Measurements from ENCODE around the gene DNAH5. TPM values are rescaled to one million over a fixed set of nuclear protein-coding genes. Genes with fewer than 3 reads are reported as not detected.
A peak's percentile ranks its signal among the peaks of the same experiment; 100 is the strongest.

DNAH5 gene
- total RNA-seq = 1 to 10 TPM in 1 of 4 donors, under 1 TPM in 3; 0.17 to 1.2 (median 0.63) TPM

- H3K36me3 ChIP-seq = no peaks in the 10 kb centered on the region
- intact Hi-C loops (cut with DNase I) = no loop called here
- H3K4me3 ChIP-seq = no peak within 1 kb of the TSS
- H3K27me3 ChIP-seq = no peaks in the 10 kb centered on the region
- TF ChIP-seq POLR2A (IDR thresholded peaks at IDR 0.05; ENCODE audit: low read depth) (no peak), POLR2AphosphoS5 (IDR thresholded peaks at IDR 0.05) (no peak), CTCF (IDR thresholded peaks at IDR 0.05) (no peak), EP300 (IDR thresholded peaks at IDR 0.05) (no peak)
- no peak for DNase-seq (ENCODE audit: extremely low spot score)
- no peaks in the 10 kb centered on the region for H3K9me3 ChIP-seq
- H3K27ac ChIP-seq (replicated peaks in 1 of 4) = no peak within 1 kb of the TSS
- WGBS = 63% methylated on average over 4 of the region's 4 CpGs
- no peaks in the 10 kb centered on the region for H3K4me1 ChIP-seq
Observed at GRCh38 chr5:13944560-13945199, at the start of gene DNAH5. DNAH5 (minus strand) TSS chr5:13944688; CDS start chr5:13944438, 250 bp downstream.

- no peaks in the 10 kb centered on the region for H3K27me3 ChIP-seq
- intact Hi-C loops (cut with DNase I) = no loop called here
- H3K4me3 ChIP-seq = no peak overlapping the region
- peak; percentile 86 for DNase-seq (ENCODE audit: extremely low spot score)
- H3K36me3 ChIP-seq = no peaks in the 10 kb centered on the region
- TF ChIP-seq POLR2AphosphoS5 (IDR thresholded peaks at IDR 0.05) = no peak
- no peak for TF ChIP-seq POLR2A (IDR thresholded peaks at IDR 0.05; ENCODE audit: low read depth)
- no peak for TF ChIP-seq CTCF (IDR thresholded peaks at IDR 0.05)
- no peak for TF ChIP-seq EP300 (IDR thresholded peaks at IDR 0.05)
- peaks cover 0 to 10% (median 0%) of the 10 kb centered on the region in 4 donors for H3K4me1 ChIP-seq
- H3K9me3 ChIP-seq = peaks cover 0 to 7% (median 6%) of the 10 kb centered on the region in 4 donors
- H3K27ac ChIP-seq (replicated peaks in 1 of 4) = no peak overlapping the region
- 69% methylated on average over 11 of the region's 11 CpGs for WGBS
Observed at GRCh38 chr5:13993926-13994325, 49.4 kb upstream of the DNAH5 start.

DNA sequence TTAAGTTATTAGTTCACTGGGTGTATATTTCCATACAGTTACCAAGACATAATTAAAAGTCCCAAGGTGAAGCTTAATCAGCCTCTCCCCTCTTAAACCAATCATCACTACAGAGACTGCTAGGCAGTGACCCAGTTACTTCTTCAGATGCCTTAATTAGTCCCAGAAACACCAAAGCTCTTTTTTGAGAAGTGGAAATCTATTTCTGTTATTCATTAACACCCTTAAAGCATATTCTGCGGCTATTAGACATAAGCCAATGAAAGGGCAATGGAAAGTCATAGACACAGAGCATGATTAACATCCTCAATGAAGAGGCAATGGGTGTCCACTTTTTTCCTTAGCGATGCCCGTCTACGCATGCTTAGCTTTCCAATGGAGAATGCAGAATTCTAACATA lies 48.3 kb upstream of the DNAH5 start:
- peak; percentile 8 for DNase-seq (ENCODE audit: extremely low spot score)
- Histone ChIP-seq H3K27ac (replicated peaks in 1 of 4) (no peak overlapping the region), H3K9me3 (peaks cover 0 to 6% (median 6%) of the 10 kb centered on the region in 4 donors), H3K4me1 (peaks cover 0 to 10% (median 2%) of the 10 kb centered on the region in 4 donors), H3K27me3 (no peaks in the 10 kb centered on the region), H3K36me3 (no peaks in the 10 kb centered on the region), H3K4me3 (no peak overlapping the region)
- WGBS = 97% methylated on average over 4 of the region's 4 CpGs
- TF ChIP-seq EP300 (IDR thresholded peaks at IDR 0.05) = no peak
- TF ChIP-seq POLR2A (IDR thresholded peaks at IDR 0.05; ENCODE audit: low read depth) = no peak
- no peak for TF ChIP-seq POLR2AphosphoS5 (IDR thresholded peaks at IDR 0.05)
- intact Hi-C loops (cut with DNase I) = no loop called here

- Histone ChIP-seq H3K36me3 (no peaks in the 10 kb centered on the region), H3K27ac (replicated peaks in 1 of 4) (no peak overlapping the region), H3K9me3 (no peaks in the 10 kb centered on the region), H3K4me1 (peaks cover 0 to 10% (median 2%) of the 10 kb centered on the region in 4 donors), H3K27me3 (peaks cover 0 to 7% (median 0%) of the 10 kb centered on the region in 4 donors), H3K4me3 (no peak overlapping the region)
- WGBS = 63% methylated on average over 3 of the region's 3 CpGs
- intact Hi-C loops (cut with DNase I) = no loop called here
- DNase-seq (ENCODE audit: extremely low spot score) = peak; percentile 10
- TF ChIP-seq EP300 (IDR thresholded peaks at IDR 0.05) (no peak), POLR2AphosphoS5 (IDR thresholded peaks at IDR 0.05) (no peak), CTCF (IDR thresholded peaks at IDR 0.05) (no peak), POLR2A (IDR thresholded peaks at IDR 0.05; ENCODE audit: low read depth) (no peak)
Observed at GRCh38 chr5:13991365-13991764, 46.9 kb upstream of the DNAH5 start.

GRCh38 chr5:13990896-13991295 lies 46.4 kb upstream of the DNAH5 start:
- peak; percentile 19 for DNase-seq (ENCODE audit: extremely low spot score)
- peaks cover 0 to 12% (median 0%) of the 10 kb centered on the region in 4 donors for H3K27me3 ChIP-seq
- intact Hi-C loops (cut with DNase I) = no loop called here
- no peak overlapping the region for H3K4me3 ChIP-seq
- peaks cover 0 to 13% (median 2%) of the 10 kb centered on the region in 4 donors for H3K4me1 ChIP-seq
- no peak overlapping the region for H3K27ac ChIP-seq (replicated peaks in 1 of 4)
- no peaks in the 10 kb centered on the region for H3K9me3 ChIP-seq
- 87% methylated on average over 2 of the region's 2 CpGs for WGBS
- TF ChIP-seq CTCF (IDR thresholded peaks at IDR 0.05) (no peak), POLR2AphosphoS5 (IDR thresholded peaks at IDR 0.05) (no peak), POLR2A (IDR thresholded peaks at IDR 0.05; ENCODE audit: low read depth) (no peak), EP300 (IDR thresholded peaks at IDR 0.05) (no peak)
- H3K36me3 ChIP-seq = no peaks in the 10 kb centered on the region

All from esophagus muscularis mucosa (tissue), 4 donors.